ENCODE results near the gene SLC16A10.

SLC16A10 gene

GRCh38 chr6:111154981-111155380, 67.7 kb downstream of the SLC16A10 start:
- TF ChIP-seq, protein P1, sequence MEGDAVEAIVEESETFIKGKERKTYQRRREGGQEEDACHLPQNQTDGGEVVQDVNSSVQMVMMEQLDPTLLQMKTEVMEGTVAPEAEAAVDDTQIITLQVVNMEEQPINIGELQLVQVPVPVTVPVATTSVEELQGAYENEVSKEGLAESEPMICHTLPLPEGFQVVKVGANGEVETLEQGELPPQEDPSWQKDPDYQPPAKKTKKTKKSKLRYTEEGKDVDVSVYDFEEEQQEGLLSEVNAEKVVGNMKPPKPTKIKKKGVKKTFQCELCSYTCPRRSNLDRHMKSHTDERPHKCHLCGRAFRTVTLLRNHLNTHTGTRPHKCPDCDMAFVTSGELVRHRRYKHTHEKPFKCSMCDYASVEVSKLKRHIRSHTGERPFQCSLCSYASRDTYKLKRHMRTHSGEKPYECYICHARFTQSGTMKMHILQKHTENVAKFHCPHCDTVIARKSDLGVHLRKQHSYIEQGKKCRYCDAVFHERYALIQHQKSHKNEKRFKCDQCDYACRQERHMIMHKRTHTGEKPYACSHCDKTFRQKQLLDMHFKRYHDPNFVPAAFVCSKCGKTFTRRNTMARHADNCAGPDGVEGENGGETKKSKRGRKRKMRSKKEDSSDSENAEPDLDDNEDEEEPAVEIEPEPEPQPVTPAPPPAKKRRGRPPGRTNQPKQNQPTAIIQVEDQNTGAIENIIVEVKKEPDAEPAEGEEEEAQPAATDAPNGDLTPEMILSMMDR (IDR thresholded peaks at IDR 0.05; ENCODE audit: low read depth, low read length), result no peak
- no peaks in the 10 kb centered on the region for H3K36me3 ChIP-seq
- H3K27me3 ChIP-seq (ENCODE audit: insufficient read depth, low read depth, severe bottlenecking), result no peaks in the 10 kb centered on the region
- DNase-seq, result no peak
- no peak overlapping the region for H3K4me3 ChIP-seq (ENCODE audit: low read depth, low read length)
- H3K27ac ChIP-seq, result no peak overlapping the region
- H3K9me3 ChIP-seq (ENCODE audit: severe bottlenecking), result no peaks in the 10 kb centered on the region

DNA sequence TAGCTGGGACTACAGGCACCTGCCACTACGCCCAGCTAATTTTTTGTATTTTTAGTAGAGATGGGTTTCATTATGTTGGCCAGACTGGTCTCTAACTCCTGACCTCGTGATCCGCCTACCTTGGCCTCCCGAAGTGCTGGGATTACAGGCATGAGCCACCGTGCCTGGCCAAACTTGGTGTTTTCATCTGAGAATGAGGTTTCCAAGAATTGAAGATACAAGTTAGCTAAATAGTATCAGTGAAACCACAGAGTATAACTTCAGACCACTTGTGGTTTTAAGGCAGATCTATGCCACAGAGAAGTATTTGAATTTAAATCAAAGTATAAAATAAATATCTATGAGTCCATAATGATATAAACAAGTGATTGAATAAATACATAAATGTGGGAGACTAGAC, 70.1 kb downstream of the SLC16A10 start:
- no peak overlapping the region for H3K4me3 ChIP-seq (ENCODE audit: low read depth, low read length)
- no peaks in the 10 kb centered on the region for H3K27me3 ChIP-seq (ENCODE audit: insufficient read depth, low read depth, severe bottlenecking)
- TF ChIP-seq, protein P1 (IDR thresholded peaks at IDR 0.05; ENCODE audit: low read depth, low read length), result no peak
- DNase-seq, result no peak
- no peaks in the 10 kb centered on the region for H3K36me3 ChIP-seq
- H3K9me3 ChIP-seq (ENCODE audit: severe bottlenecking), result peaks cover 3% of the 10 kb centered on the region
- no peak overlapping the region for H3K27ac ChIP-seq

- DNase-seq, result no peak
- Histone ChIP-seq H3K36me3 (no peaks in the 10 kb centered on the region), H3K27me3 (ENCODE audit: insufficient read depth, low read depth, severe bottlenecking) (no peaks in the 10 kb centered on the region), H3K27ac (no peak overlapping the region), H3K9me3 (ENCODE audit: severe bottlenecking) (peaks cover 18% of the 10 kb centered on the region), H3K4me3 (ENCODE audit: low read depth, low read length) (no peak overlapping the region)
- TF ChIP-seq, protein P1 (IDR thresholded peaks at IDR 0.05; ENCODE audit: low read depth, low read length), result no peak
These were observed 72.3 kb downstream of the SLC16A10 start for GRCh38 chr6:111159633-111160032.

GRCh38 chr6:111161650-111162049, 74.3 kb downstream of the SLC16A10 start:
- H3K9me3 ChIP-seq (ENCODE audit: severe bottlenecking), result peaks cover 22% of the 10 kb centered on the region
- no peaks in the 10 kb centered on the region for H3K36me3 ChIP-seq
- H3K27me3 ChIP-seq (ENCODE audit: insufficient read depth, low read depth, severe bottlenecking), result no peaks in the 10 kb centered on the region
- TF ChIP-seq, protein P1 (IDR thresholded peaks at IDR 0.05; ENCODE audit: low read depth, low read length), result no peak
- H3K4me3 ChIP-seq (ENCODE audit: low read depth, low read length), result no peak overlapping the region
- H3K27ac ChIP-seq, result no peak overlapping the region
- DNase-seq, result no peak

- DNase-seq, result no peak
- Histone ChIP-seq H3K4me3 (ENCODE audit: low read depth, low read length) (no peak overlapping the region), H3K27ac (no peak overlapping the region), H3K36me3 (no peaks in the 10 kb centered on the region), H3K9me3 (ENCODE audit: severe bottlenecking) (peaks cover 22% of the 10 kb centered on the region), H3K27me3 (ENCODE audit: insufficient read depth, low read depth, severe bottlenecking) (no peaks in the 10 kb centered on the region)
- TF ChIP-seq, protein P1 (IDR thresholded peaks at IDR 0.05; ENCODE audit: low read depth, low read length), result no peak
These were observed 75.2 kb downstream of the SLC16A10 start for GRCh38 chr6:111162504-111162903.

All from WERI-Rb-1 (cell line).